CD4-positive, alpha-beta T cell treated with Interleukin-15 for 4 hours (primary cell): ENCODE data around the gene TMCO6.
A peak's percentile ranks its signal among the peaks of the same experiment; 100 is the strongest.

ENCODE experiments used
- DNase-seq: peaks from one replicate; pipeline ENCODE4 v3.0.0-alpha.2; 2020; ENCODE audit warnings: low spot score

The TMCO6 gene

DNA sequence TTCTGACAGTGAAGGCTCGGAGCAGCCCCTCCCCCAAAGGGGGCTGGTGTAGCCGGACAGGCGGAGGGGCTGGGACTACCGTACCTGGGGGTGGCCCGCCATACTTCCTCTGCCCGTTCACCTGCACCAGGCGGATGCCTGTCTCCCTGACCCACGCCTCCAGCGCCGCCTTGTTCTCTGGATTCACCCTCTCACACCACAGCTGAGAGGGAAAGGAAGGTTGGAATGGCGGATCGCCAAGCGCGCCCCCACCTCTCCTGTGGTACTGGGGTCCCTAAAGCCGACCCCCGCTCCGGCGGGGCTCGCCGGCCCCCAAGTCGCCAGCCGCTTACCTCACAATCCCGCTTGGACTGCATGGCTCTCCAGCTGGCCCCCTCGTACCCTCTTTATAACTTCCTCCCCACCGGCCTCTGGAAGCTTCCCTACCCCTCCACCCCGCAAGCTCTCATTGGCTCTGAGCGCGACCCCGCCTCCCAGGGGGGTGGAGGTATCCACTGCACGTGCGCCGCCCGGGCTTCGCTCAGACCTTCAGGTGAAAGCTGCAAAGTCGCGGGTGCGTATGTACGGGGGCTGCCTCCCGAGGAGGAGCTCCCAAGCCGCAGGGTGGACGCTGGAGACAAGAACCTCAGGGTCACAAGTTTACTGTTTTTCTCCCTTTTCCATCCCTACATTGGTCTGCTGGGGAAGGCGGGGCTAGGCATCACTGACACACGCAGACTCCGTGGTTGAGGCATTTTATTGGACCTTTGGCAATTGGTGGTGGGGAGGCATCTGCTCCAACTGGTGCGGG lies 34.1 kb downstream of the TMCO6 start, which contains the start of gene DND1:
TSS of gene DND1 (minus strand) at position 390 of the 790 bp plus-strand sequence. CDS start at position 356, 34 bp downstream.
- no peak for DNase-seq

DNA sequence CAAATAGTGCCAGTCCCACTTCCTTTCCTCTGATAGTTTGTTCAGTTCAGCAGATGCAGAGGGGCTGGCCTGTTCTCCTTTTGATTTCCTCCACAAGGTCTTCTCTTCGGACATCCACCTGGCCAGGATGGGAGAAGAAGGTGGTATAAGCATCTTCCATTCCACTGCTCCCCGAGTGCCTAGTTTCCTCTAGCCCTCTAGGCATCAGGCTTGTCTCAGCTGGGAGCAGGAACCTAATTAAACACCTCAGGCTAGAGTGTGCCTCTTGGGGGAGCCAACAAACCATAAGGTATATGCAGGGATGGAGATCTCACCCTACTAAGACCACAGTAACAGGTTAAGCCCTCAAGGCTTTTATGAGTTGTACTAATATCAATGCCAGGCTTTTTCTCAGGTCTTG lies 35.0 kb downstream of the TMCO6 start:
- DNase-seq = no peak

DNA sequence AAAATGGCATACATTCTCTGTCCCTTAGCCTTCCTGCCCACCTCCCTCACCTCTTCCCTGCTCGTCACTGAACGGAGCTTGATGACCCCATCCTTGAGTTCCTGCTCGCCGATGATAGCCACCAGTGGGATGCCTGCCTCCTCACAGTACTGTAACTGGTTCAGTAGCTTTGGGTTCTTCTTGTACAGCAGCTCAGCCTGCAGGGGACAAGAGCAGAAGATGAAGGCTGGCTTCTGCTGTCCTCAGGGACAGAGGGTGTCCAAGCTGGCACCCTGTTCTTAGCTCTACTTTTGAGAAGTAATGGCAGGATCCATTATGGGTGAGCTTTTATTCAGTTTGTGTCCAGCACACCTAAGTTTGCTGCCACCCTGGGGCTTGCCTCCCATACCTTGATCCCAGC lies 35.4 kb downstream of the TMCO6 start:
- no peak for DNase-seq

DNA sequence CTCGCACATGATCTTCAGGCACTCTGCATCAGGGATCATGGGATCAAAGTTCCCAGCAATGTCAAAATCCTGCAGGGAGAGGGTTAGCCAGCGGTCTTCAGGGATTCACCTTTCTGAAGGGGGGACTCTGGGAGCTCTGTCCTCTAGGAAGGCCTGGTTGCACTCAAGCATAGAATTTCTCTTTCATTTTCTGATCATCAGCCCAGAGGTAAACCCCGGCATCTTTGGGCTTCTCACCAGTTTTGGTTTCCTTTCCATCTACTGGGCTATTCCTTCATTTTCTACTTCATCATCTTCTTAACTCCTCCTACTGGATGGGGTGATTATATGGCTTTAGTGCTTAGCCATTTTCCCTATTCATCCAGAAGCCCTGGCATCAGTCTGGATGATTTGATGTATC lies 38.7 kb downstream of the TMCO6 start:
- no peak for DNase-seq

DNA sequence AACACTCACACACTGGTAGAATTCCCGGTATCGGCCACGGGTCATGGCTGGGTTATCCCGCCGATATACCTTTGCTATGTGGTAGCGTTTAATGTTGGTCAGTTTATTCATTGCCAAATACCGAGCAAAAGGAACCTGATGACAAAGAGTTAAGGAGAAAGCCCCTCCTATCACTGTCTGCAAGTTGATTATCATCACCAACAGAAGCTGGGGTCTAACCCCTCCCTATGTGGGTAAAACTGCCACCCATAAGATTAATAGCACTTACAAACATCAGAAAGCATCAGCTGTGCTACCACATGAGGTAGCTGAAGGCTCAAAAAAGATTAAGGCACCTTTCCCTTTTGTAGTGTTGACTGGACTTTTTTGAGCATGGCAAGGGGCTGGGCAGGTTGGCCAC lies 39.7 kb downstream of the TMCO6 start:
- DNase-seq = no peak

DNA sequence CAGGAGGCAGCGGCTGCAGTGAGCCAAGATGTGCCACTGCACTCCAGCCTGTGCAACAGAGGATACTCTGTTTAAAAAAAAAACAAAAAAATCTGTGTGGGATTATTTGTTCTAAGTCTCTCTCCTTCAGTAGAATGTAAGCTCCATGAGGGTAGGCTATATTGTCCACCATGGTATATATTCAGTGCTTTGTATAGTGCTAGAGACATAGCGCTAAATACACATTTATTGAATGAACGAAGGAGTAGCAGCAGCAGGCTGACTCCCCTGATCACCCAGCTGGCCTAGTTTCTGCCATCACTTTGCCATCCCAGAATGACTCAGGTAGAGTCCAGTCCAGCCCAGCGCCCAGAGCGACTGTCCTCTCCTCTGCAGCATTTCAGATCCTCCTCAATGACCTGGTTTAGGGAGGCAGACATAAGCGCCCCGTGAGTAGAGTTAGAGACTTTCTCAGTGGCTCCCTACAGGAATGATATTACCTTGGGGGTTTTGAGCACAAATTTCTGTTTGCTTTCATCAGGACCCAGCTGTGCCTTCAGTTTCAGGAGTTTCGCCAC lies 51.2 kb downstream of the TMCO6 start:
- DNase-seq = no peak

DNA sequence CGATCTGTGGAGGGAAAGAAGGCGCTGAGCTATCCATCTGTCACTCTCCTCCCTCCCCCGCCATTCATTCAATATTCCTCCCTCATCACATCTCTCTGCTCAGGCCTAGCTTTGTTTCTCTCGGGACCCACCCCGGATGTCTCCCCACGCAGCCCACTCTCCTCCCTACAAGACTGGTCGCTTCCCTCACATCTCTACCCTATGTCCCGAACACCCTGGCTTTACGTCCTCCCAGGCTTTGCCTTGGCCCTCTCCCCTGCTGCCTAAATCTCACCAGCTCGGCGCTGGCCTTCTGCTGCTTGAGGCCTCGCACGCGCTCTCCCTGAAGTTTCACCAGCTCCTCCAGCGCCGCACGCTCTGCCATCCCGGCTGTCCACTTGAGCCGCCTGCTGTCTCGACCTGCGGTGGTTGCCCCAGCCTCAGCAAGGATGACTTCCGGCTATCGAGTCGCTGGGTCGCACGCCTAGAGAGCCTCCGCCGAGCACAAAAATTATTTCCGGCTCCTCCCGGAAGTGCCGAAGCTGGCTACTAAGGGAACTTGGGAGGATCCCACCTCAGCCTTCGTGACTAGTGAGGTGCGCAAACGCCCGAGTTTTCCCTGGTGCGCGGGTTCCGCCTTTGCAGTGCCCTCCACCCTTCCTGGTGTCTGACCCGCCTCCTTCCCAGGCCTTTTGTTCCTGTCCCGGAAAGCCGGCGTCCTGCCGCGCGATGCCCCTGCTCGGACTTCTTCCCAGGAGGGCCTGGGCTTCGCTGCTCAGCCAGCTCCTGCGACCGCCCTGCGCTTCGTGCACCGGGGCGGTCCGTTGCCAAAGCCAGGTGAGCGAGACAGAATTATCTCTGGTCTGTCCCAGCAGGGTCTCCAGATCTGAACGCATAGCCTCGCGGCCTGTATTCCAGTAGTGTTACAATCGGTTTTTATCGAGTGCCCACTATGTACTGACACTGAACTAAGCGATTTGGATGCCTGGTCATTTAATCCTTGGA lies 52.0 kb downstream of the TMCO6 start, which contains the start of the genes HARS1 and HARS2:
TSS of gene HARS1 (minus strand) at position 430 of the 984 bp plus-strand sequence. CDS start at position 364, 66 bp downstream.
TSS of gene HARS2 (plus strand) at position 515 of the 984 bp plus-strand sequence. CDS start at position 709, 194 bp downstream.
- peak; percentile 87 for DNase-seq

DNA sequence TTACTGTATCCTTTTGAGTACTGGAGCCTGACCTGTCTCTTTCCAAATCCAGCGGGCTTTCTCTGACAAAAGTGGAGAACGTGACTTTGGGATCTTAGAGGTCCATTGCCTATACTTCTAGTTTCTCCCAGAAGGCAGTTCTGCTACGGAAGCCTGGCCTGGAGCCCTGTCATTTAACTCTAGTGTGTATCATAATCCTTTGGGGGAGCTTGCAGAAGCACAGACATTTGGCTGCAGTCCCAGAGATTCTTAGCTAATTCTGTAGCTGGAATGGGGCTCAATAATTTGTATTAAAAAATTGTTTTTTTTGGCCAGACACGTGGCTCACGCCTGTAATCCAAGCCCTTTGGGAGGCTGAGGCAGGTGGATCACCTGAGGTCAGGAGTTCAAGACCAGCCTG lies 55.0 kb downstream of the TMCO6 start:
- DNase-seq = no peak
